Panc1 (cell line): ENCODE results near the gene ARHGAP8.
"Not testable (repeated sequence)": the region's sequence is repeated elsewhere in the genome, so short reads cannot be mapped to it uniquely, and the experiment has no call there.

Experiments
- POLR2AphosphoS5 ChIP-seq: IDR thresholded peaks from 2 replicates; pipeline ENCODE4 v1.6.1; 2012; ENCODE audit warnings: mild to moderate bottlenecking, low read depth, low read length, moderate library complexity
- SIN3A ChIP-seq: IDR thresholded peaks from 2 replicates; pipeline ENCODE4 v1.6.1; 2012; ENCODE audit warnings: low read depth, mild to moderate bottlenecking, low read length, moderate library complexity, borderline replicate concordance; ENCODE audit not compliant: insufficient read depth
- TF ChIP-seq, protein P1 (sequence below): fragments of 450-650 bp; IDR thresholded peaks from 2 replicates; pipeline ENCODE4 v1.5.1; 2017; ENCODE audit warnings: mild to moderate bottlenecking
- TF ChIP-seq, protein P2 (sequence below), 2 experiments: IDR thresholded peaks; 2 replicates each; pipeline ENCODE4 v1.6.1; 2011 to 2012; ENCODE audit warnings: low read depth in 2 of 2, control low read depth in 1 of 2, low read length in 1 of 2, mild to moderate bottlenecking in 1 of 2, moderate library complexity in 1 of 2; ENCODE audit not compliant: insufficient read depth in 1 of 2

GRCh38 chr22:44739666-44740065, 12.7 kb upstream of the ARHGAP8 start:
- not testable (repeated sequence) for TF ChIP-seq SIN3A, POLR2AphosphoS5
- TF ChIP-seq, protein P1, sequence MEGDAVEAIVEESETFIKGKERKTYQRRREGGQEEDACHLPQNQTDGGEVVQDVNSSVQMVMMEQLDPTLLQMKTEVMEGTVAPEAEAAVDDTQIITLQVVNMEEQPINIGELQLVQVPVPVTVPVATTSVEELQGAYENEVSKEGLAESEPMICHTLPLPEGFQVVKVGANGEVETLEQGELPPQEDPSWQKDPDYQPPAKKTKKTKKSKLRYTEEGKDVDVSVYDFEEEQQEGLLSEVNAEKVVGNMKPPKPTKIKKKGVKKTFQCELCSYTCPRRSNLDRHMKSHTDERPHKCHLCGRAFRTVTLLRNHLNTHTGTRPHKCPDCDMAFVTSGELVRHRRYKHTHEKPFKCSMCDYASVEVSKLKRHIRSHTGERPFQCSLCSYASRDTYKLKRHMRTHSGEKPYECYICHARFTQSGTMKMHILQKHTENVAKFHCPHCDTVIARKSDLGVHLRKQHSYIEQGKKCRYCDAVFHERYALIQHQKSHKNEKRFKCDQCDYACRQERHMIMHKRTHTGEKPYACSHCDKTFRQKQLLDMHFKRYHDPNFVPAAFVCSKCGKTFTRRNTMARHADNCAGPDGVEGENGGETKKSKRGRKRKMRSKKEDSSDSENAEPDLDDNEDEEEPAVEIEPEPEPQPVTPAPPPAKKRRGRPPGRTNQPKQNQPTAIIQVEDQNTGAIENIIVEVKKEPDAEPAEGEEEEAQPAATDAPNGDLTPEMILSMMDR: not testable (repeated sequence)
- TF ChIP-seq, protein P2, sequence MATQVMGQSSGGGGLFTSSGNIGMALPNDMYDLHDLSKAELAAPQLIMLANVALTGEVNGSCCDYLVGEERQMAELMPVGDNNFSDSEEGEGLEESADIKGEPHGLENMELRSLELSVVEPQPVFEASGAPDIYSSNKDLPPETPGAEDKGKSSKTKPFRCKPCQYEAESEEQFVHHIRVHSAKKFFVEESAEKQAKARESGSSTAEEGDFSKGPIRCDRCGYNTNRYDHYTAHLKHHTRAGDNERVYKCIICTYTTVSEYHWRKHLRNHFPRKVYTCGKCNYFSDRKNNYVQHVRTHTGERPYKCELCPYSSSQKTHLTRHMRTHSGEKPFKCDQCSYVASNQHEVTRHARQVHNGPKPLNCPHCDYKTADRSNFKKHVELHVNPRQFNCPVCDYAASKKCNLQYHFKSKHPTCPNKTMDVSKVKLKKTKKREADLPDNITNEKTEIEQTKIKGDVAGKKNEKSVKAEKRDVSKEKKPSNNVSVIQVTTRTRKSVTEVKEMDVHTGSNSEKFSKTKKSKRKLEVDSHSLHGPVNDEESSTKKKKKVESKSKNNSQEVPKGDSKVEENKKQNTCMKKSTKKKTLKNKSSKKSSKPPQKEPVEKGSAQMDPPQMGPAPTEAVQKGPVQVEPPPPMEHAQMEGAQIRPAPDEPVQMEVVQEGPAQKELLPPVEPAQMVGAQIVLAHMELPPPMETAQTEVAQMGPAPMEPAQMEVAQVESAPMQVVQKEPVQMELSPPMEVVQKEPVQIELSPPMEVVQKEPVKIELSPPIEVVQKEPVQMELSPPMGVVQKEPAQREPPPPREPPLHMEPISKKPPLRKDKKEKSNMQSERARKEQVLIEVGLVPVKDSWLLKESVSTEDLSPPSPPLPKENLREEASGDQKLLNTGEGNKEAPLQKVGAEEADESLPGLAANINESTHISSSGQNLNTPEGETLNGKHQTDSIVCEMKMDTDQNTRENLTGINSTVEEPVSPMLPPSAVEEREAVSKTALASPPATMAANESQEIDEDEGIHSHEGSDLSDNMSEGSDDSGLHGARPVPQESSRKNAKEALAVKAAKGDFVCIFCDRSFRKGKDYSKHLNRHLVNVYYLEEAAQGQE (IDR thresholded peaks at IDR 0.05; ENCODE audit: insufficient read depth in 1 of 2, low read depth in 2 of 2, low read length in 1 of 2): not testable (repeated sequence)
